WTC11 (cell line): ENCODE measurements around the gene ZCCHC10.

Experiments used
- CBFB ChIP-seq: sonication (generic); formaldehyde crosslinking; IDR thresholded peaks from 2 replicates; pipeline ENCODE4 v1.8.1; 2022; ENCODE audit warnings: mild to moderate bottlenecking, low read depth, missing genetic modification reagents
- CTCF ChIP-seq: fragments of 200-600 bp; IDR thresholded peaks from 2 replicates; pipeline ENCODE4 v1.8.0; 2022; ENCODE audit warnings: antibody characterized with exemption
- MAX ChIP-seq: sonication (generic); formaldehyde crosslinking; IDR thresholded peaks from 2 replicates; pipeline ENCODE4 v1.8.0; 2022; ENCODE audit warnings: mild to moderate bottlenecking, missing genetic modification reagents
- NR2C2 ChIP-seq: sonication (generic); formaldehyde crosslinking; IDR thresholded peaks from 2 replicates; pipeline ENCODE4 v1.8.0; 2022; ENCODE audit warnings: mild to moderate bottlenecking, missing genetic modification reagents

- no peak for TF ChIP-seq CTCF
- no peak for TF ChIP-seq MAX
- TF ChIP-seq NR2C2 (CRISPR knock-in tag) = no peak
- no peak for TF ChIP-seq CBFB (CRISPR knock-in tag)
These were observed 61.2 kb downstream of the ZCCHC10 start for GRCh38 chr5:132965120-132965519.
